HCT116 (cell line): ENCODE data around the gene CFAP74. TPM values are rescaled to one million over a fixed set of nuclear protein-coding genes. Genes with fewer than 3 reads are reported as not detected.

Experiments used
- ATAC-seq: fragments of 200-7000 bp; cut with Tn5 transposase; 2 replicates; pipeline ENCODE4 v1.9.1; 2020; ENCODE audit warnings: mild to moderate bottlenecking, moderate library complexity
- BruUV-seq: library from RNA; stranded (reverse); fragments of 400-500 nt; replicated peaks from 2 replicates; lab custom pipeline; 2021; lab: Mats Ljungman, UMichigan
- CTCF ChIA-PET: fragments of 300-600 bp; sonication (Branson Sonifier 250); formaldehyde crosslinking; loops from one replicate; lab custom pipeline; 2021; ENCODE audit warnings: antibody characterized with exemption; lab: Charles Lee
- POLR2A ChIA-PET: fragments of 300-600, 350-600 bp; sonication (Branson Sonifier 250); formaldehyde crosslinking; loops from one replicate; lab custom pipeline; 2021; ENCODE audit warnings: antibody characterized with exemption; lab: Charles Lee
- RAD21 ChIA-PET, 2 experiments: fragments of 300-600 bp; sonication (Branson Sonifier 250); formaldehyde crosslinking; loops; one replicate each; lab custom pipeline; 2023; ENCODE audit warnings: low total read pairs in 2 of 2; ENCODE audit not compliant: uncharacterized antibody in 2 of 2, unreplicated experiment in 2 of 2, low non-redundant PET in 1 of 2; lab: Charles Lee
- DNase-seq: peaks from one replicate; pipeline ENCODE4 v3.0.0-alpha.2; 2010; ENCODE audit warnings: low read depth, low spot score
- H2AFZ ChIP-seq: fragments of 200-600 bp; shearing (Covaris generic), sonication (generic); 2 replicates; pipeline ENCODE4 v1.6.1; 2017; ENCODE audit warnings: low read depth, mixed run types, mixed read lengths, antibody characterized with exemption, low read length; ENCODE audit not compliant: poor library complexity, severe bottlenecking
- H3K27ac ChIP-seq: 2 replicates; pipeline ENCODE4 v1.5.1; 2012; ENCODE audit warnings: low read depth, low read length
- H3K27me3 ChIP-seq: fragments of 200-600 bp; sonication (generic); 2 replicates; pipeline ENCODE4 v1.6.1; 2016; ENCODE audit warnings: mixed run types, low read length, mixed read lengths; ENCODE audit not compliant: insufficient read depth
- H3K36me3 ChIP-seq, 2 experiments: fragments of 200-500 bp in 1 of 2; fragments of 200-600 bp in 1 of 2; sonication (Bioruptor generic) in 1 of 2; sonication (generic) in 1 of 2; 2 replicates each; pipeline versions ENCODE4 v1.5.1 to v1.6.1; 2014 to 2016; ENCODE audit warnings: low read length in 2 of 2, inconsistent platforms in 1 of 2, mixed read lengths in 1 of 2, mixed run types in 1 of 2; ENCODE audit not compliant: insufficient read depth in 2 of 2, control insufficient read depth in 1 of 2
- H3K4me1 ChIP-seq, 2 experiments: fragments of 200-600 bp in 1 of 2; sonication (generic) in 1 of 2; 2 replicates each; pipeline versions ENCODE4 v1.5.1 to v1.6.1; 2012 to 2017; ENCODE audit warnings: low read length in 2 of 2, inconsistent platforms in 1 of 2, mild to moderate bottlenecking in 1 of 2, mixed read lengths in 1 of 2, mixed run types in 1 of 2, moderate library complexity in 1 of 2; ENCODE audit not compliant: insufficient read depth in 2 of 2, control insufficient read depth in 1 of 2
- H3K4me2 ChIP-seq: fragments of 200-600 bp; sonication (generic); 2 replicates; pipeline ENCODE4 v1.6.1; 2017; ENCODE audit warnings: mixed run types, low read length, mixed read lengths
- H3K4me3 ChIP-seq, 2 experiments: fragments of 200-600 bp in 1 of 2; sonication (generic) in 1 of 2; replicated peaks in 1 of 2; 2 replicates each; pipeline ENCODE4 v1.5.1; 2011 to 2016; ENCODE audit warnings: low read length in 2 of 2, control low read depth in 1 of 2, low read depth in 1 of 2, mild to moderate bottlenecking in 1 of 2, mixed read lengths in 1 of 2, mixed run types in 1 of 2
- H3K79me2 ChIP-seq: fragments of 200-600 bp; sonication (generic); 2 replicates; pipeline ENCODE4 v1.6.1; 2017; ENCODE audit warnings: mild to moderate bottlenecking, mixed run types, low read length, moderate library complexity, mixed read lengths; ENCODE audit not compliant: insufficient read depth
- H3K9ac ChIP-seq: fragments of 200-600 bp; sonication (generic); 2 replicates; pipeline ENCODE4 v1.6.1; 2016; ENCODE audit warnings: low read length, mixed read lengths
- H3K9me2 ChIP-seq: fragments of 200-600 bp; sonication (generic), shearing (Covaris generic); 2 replicates; pipeline ENCODE4 v1.6.1; 2017; ENCODE audit warnings: mixed run types, mild to moderate bottlenecking, moderate library complexity; ENCODE audit not compliant: insufficient read depth
- H3K9me3 ChIP-seq, 2 experiments: fragments of 200-500 bp in 1 of 2; fragments of 200-600 bp in 1 of 2; sonication (Bioruptor generic) in 1 of 2; sonication (generic) in 1 of 2; 2 replicates each; pipeline ENCODE4 v1.6.1; 2014 to 2017; ENCODE audit warnings: low read length in 2 of 2, mixed read lengths in 2 of 2, inconsistent platforms in 1 of 2, low read depth in 1 of 2, mild to moderate bottlenecking in 1 of 2, mixed run types in 1 of 2, moderate library complexity in 1 of 2; ENCODE audit not compliant: control insufficient read depth in 1 of 2, insufficient read depth in 1 of 2
- H4K20me1 ChIP-seq: fragments of 200-600 bp; sonication (generic), shearing (Covaris generic); 2 replicates; pipeline ENCODE4 v1.6.1; 2017; ENCODE audit warnings: mixed run types, mild to moderate bottlenecking, moderate library complexity; ENCODE audit not compliant: insufficient read depth
- ATF3 ChIP-seq: IDR thresholded peaks from 2 replicates; pipeline ENCODE4 v1.6.1; 2012
- CEBPB ChIP-seq: IDR thresholded peaks from 2 replicates; pipeline ENCODE4 v1.6.1; 2012; ENCODE audit warnings: low read depth
- JUND ChIP-seq: IDR thresholded peaks from 2 replicates; pipeline ENCODE4 v1.6.1; 2012
- MAX ChIP-seq: IDR thresholded peaks from 2 replicates; pipeline ENCODE4 v1.6.1; 2012
- SIN3A ChIP-seq: IDR thresholded peaks from 2 replicates; pipeline ENCODE4 v1.6.1; 2012; ENCODE audit warnings: low read depth
- SRF ChIP-seq: IDR thresholded peaks from 2 replicates; pipeline ENCODE4 v1.6.1; 2012; ENCODE audit warnings: low read depth
- YY1 ChIP-seq: IDR thresholded peaks from 2 replicates; pipeline ENCODE4 v1.6.1; 2011; ENCODE audit warnings: low read length, low read depth, moderate library complexity, mild to moderate bottlenecking; ENCODE audit not compliant: insufficient replicate concordance; ENCODE audit errors: extremely low read depth
- ZBTB33 ChIP-seq: IDR thresholded peaks from 2 replicates; pipeline ENCODE4 v1.6.1; 2011; ENCODE audit warnings: mild to moderate bottlenecking, low read length, moderate library complexity; ENCODE audit not compliant: insufficient replicate concordance; ENCODE audit errors: extremely low read depth
- ZNF274 ChIP-seq: fragments of 200-500 bp; sonication (Bioruptor generic); IDR thresholded peaks from 2 replicates; pipeline ENCODE4 v1.6.1; 2014; ENCODE audit warnings: mild to moderate bottlenecking, low read depth, low read length, inconsistent platforms
- intact Hi-C: fragments of 100-400 bp; cut with micrococcal nuclease; formaldehyde crosslinking; loops from 2 replicates; pipeline ENCODE4 v1.10.0; 2022
- total RNA-seq: library from RNA; stranded (reverse); gene quantifications from one replicate; pipeline ENCODE4 v1.2.1, GENCODE V29; 2021; ENCODE audit not compliant: unreplicated experiment
- TF ChIP-seq, protein P1 (sequence below): IDR thresholded peaks from 2 replicates; pipeline ENCODE4 v1.6.1; 2012; ENCODE audit warnings: low read depth

The CFAP74 gene
- total RNA-seq, 1 experiment from 2014 or later: 4.9 TPM

DNA sequence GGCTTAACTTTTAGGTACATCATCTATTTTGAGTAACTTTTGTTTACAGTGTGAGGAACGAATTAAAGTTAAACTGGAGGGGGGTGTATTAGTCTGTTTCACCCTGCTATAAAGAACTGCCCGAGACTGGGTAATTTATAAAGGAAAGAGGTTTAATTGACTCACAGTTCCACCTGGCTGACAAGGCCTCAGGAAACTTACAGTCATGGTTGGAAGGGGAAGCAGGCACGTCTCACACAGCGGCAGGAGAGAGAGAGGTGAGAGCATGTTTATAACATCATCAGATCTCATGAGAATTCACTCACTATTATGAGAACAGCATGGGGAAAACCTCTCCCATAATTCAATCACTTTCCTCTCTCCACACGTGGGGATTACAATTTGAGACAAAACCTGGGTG, 52.6 kb downstream of the CFAP74 start:
- no peaks in the 10 kb centered on the region for H3K9me3 ChIP-seq
- H3K36me3 ChIP-seq: no peaks in the 10 kb centered on the region
- H3K4me3 ChIP-seq: no peak overlapping the region
- H3K79me2 ChIP-seq: no peaks in the 10 kb centered on the region
- DNase-seq (no peak), ATAC-seq (no peak)
- no peak overlapping the region for H2AFZ ChIP-seq
- H3K4me1 ChIP-seq: no peaks in the 10 kb centered on the region
- no peak overlapping the region for H3K9ac ChIP-seq
- CTCF ChIA-PET: interaction anchor here (1.4 kb wide), 1 partner anchor 94 kb away, joined by 4 read pairs; no protein-coding TSS in a partner anchor
- no peak overlapping the region for H3K27ac ChIP-seq
- H3K27me3 ChIP-seq: no peaks in the 10 kb centered on the region
- intact Hi-C loops: no loop called here
- no peak overlapping the region for H3K4me2 ChIP-seq
- TF ChIP-seq SIN3A (no peak), JUND (no peak), CEBPB (no peak), YY1 (no peak), ZBTB33 (no peak), ZNF274 (no peak), SRF (no peak), MAX (no peak), ATF3 (no peak)
- TF ChIP-seq, protein P1, sequence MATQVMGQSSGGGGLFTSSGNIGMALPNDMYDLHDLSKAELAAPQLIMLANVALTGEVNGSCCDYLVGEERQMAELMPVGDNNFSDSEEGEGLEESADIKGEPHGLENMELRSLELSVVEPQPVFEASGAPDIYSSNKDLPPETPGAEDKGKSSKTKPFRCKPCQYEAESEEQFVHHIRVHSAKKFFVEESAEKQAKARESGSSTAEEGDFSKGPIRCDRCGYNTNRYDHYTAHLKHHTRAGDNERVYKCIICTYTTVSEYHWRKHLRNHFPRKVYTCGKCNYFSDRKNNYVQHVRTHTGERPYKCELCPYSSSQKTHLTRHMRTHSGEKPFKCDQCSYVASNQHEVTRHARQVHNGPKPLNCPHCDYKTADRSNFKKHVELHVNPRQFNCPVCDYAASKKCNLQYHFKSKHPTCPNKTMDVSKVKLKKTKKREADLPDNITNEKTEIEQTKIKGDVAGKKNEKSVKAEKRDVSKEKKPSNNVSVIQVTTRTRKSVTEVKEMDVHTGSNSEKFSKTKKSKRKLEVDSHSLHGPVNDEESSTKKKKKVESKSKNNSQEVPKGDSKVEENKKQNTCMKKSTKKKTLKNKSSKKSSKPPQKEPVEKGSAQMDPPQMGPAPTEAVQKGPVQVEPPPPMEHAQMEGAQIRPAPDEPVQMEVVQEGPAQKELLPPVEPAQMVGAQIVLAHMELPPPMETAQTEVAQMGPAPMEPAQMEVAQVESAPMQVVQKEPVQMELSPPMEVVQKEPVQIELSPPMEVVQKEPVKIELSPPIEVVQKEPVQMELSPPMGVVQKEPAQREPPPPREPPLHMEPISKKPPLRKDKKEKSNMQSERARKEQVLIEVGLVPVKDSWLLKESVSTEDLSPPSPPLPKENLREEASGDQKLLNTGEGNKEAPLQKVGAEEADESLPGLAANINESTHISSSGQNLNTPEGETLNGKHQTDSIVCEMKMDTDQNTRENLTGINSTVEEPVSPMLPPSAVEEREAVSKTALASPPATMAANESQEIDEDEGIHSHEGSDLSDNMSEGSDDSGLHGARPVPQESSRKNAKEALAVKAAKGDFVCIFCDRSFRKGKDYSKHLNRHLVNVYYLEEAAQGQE: no peak
- H3K9me2 ChIP-seq: no peaks in the 10 kb centered on the region
- no TSS peak for BruUV-seq
- POLR2A ChIA-PET: no interaction called here
- H4K20me1 ChIP-seq: no peaks in the 10 kb centered on the region
- RAD21 ChIA-PET: no interaction called here
